ENCODE measurements around the gene DNASE1L3. TPM values are rescaled to one million over a fixed set of nuclear protein-coding genes. Genes with fewer than 3 reads are reported as not detected.

The DNASE1L3 gene
- total and polyA plus RNA-seq, 2 experiments from 2014 or later, result 0.39 to 0.94 TPM

DNA sequence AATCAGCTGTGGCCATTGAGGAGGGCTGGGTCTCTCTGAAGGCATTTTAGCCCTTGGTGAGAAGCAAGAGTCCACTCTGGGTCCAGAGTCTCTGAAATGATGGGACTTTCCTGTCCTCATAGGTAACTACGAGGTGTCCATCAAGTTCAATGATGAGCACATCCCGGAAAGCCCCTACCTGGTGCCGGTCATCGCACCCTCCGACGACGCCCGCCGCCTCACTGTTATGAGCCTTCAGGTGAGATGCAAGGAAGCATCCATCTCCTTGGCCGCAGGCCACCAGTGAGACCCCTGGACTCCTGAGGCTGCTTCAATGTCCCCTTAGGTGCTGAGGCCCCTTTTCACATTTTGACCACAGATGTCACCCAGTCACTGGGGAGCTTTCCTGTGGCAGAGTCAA lies 54.9 kb downstream of the DNASE1L3 start:
- H3K36me3 ChIP-seq, result peaks cover 4% of the 10 kb centered on the region
- H3K4me3 ChIP-seq, result no peak overlapping the region
- no peaks in the 10 kb centered on the region for H3K27me3 ChIP-seq
- TF ChIP-seq CTCF (IDR thresholded peaks at IDR 0.05; ENCODE audit: low read depth, low read length), result no peak
- H3K4me1 ChIP-seq (ENCODE audit: low read depth), result no peaks in the 10 kb centered on the region
- H3K27ac ChIP-seq, result no peak overlapping the region
- no peaks in the 10 kb centered on the region for H3K9me3 ChIP-seq (ENCODE audit: low read depth)
- DNase-seq (ENCODE audit: low read depth in 1 of 2, low spot score in 1 of 2), result no peak

DNA sequence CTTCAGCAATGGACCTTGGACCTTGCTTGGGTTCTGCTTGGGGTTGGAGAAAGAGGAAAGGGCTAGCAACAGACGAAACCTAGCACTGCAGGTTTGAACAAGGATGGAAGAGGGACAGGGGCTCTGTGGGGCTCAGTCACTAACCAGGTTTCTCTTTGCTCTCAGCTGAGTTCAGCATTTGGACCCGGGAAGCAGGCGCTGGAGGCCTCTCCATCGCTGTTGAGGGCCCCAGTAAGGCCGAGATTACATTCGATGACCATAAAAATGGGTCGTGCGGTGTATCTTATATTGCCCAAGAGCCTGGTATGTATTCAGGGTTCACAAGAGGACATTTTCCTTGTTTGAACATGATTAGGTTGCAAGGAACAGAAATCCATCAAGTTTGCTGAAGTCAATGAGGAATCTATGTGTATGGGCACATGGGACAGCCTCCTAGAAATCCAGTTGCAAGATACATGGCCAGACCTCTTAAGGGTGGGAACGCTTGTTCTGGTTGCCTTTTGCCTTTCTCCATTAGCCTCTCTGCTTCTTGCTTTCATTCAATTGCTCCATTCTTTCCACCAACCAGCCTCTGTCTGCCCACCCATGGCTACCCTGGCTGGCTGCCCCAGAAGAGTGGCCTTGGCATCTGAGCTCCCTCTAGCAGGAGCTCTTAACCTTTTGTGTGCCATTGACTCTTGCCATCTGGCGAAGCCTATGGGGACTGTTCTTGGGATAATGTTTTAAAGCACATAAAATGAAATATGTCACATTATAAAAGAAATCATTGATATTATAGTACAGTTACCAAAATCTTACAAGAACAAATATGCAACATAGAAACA lies 55.9 kb downstream of the DNASE1L3 start:
- Histone ChIP-seq H3K4me3 (no peak overlapping the region), H3K27ac (no peak overlapping the region), H3K27me3 (no peaks in the 10 kb centered on the region), H3K4me1 (ENCODE audit: low read depth) (no peaks in the 10 kb centered on the region), H3K36me3 (peaks cover 4% of the 10 kb centered on the region), H3K9me3 (ENCODE audit: low read depth) (no peaks in the 10 kb centered on the region)
- no peak for DNase-seq (ENCODE audit: low read depth in 1 of 2, low spot score in 1 of 2)
- no peak for TF ChIP-seq CTCF (IDR thresholded peaks at IDR 0.05; ENCODE audit: low read depth, low read length)

DNA sequence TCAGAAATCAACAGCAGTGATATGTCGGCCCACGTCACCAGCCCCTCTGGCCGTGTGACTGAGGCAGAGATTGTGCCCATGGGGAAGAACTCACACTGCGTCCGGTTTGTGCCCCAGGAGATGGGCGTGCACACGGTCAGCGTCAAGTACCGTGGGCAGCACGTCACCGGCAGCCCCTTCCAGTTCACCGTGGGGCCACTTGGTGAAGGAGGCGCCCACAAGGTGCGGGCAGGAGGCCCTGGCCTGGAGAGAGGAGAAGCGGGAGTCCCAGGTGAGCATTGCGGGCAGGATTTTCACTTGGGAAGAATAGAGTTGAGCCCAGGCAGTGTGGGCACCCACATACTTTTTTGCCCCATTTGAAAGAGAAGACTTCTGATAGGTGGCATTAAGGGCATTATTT lies 57.4 kb downstream of the DNASE1L3 start:
- H3K27ac ChIP-seq, result no peak overlapping the region
- H3K27me3 ChIP-seq, result no peaks in the 10 kb centered on the region
- no peak overlapping the region for H3K4me3 ChIP-seq
- no peaks in the 10 kb centered on the region for H3K4me1 ChIP-seq (ENCODE audit: low read depth)
- peaks cover 4% of the 10 kb centered on the region for H3K36me3 ChIP-seq
- no peak for TF ChIP-seq CTCF (IDR thresholded peaks at IDR 0.05; ENCODE audit: low read depth, low read length)
- no peak for DNase-seq (ENCODE audit: low read depth in 1 of 2, low spot score in 1 of 2)
- no peaks in the 10 kb centered on the region for H3K9me3 ChIP-seq (ENCODE audit: low read depth)

GRCh38 chr3:58152225-58153015 lies 58.4 kb downstream of the DNASE1L3 start:
- no peak overlapping the region for H3K27ac ChIP-seq
- H3K36me3 ChIP-seq, result peaks cover 4% of the 10 kb centered on the region
- no peak for TF ChIP-seq CTCF (IDR thresholded peaks at IDR 0.05; ENCODE audit: low read depth, low read length)

GRCh38 chr3:58151637-58152036 lies 59.1 kb downstream of the DNASE1L3 start:
- Histone ChIP-seq H3K36me3 (peaks cover 4% of the 10 kb centered on the region), H3K27me3 (no peaks in the 10 kb centered on the region), H3K4me3 (no peak overlapping the region), H3K9me3 (ENCODE audit: low read depth) (no peaks in the 10 kb centered on the region), H3K4me1 (ENCODE audit: low read depth) (no peaks in the 10 kb centered on the region), H3K27ac (no peak overlapping the region)
- no peak for DNase-seq (ENCODE audit: low read depth in 1 of 2, low spot score in 1 of 2)
- TF ChIP-seq CTCF (IDR thresholded peaks at IDR 0.05; ENCODE audit: low read depth, low read length), result no peak

More at GRCh38 chr3:58152225-58153015, 58.4 kb downstream of the DNASE1L3 start:
- Histone ChIP-seq H3K9me3 (ENCODE audit: low read depth) (no peaks in the 10 kb centered on the region), H3K27me3 (no peaks in the 10 kb centered on the region), H3K4me3 (no peak overlapping the region), H3K4me1 (ENCODE audit: low read depth) (no peaks in the 10 kb centered on the region)
- DNase-seq (ENCODE audit: low read depth in 1 of 2, low spot score in 1 of 2), result no peak
